ENCODE data around the gene AQP3.
A peak's percentile ranks its signal among the peaks of the same experiment; 100 is the strongest.
"Not testable (repeated sequence)": the region's sequence is repeated elsewhere in the genome, so short reads cannot be mapped to it uniquely, and the experiment has no call there.

The AQP3 gene

GRCh38 chr9:33407061-33407460 lies 40.3 kb downstream of the AQP3 start:
- no peak overlapping the region for H3K9ac ChIP-seq (ENCODE audit: insufficient read length, low read depth)
- H3K4me1 ChIP-seq (ENCODE audit: insufficient read depth, insufficient read length) = peaks cover 13% of the 10 kb centered on the region
- DNase-seq (ENCODE audit: low read depth, low spot score) = no peak
- H3K36me3 ChIP-seq (ENCODE audit: insufficient read depth, insufficient read length, low read length) = no peaks in the 10 kb centered on the region
- TF ChIP-seq SUZ12 (IDR thresholded peaks at IDR 0.05; ENCODE audit: extremely low read depth, insufficient read depth, insufficient read length) = no peak
- no peak for TF ChIP-seq ZNF274 (IDR thresholded peaks at IDR 0.05; ENCODE audit: low read depth, low read length)
- TF ChIP-seq YY1 (IDR thresholded peaks at IDR 0.05; ENCODE audit: insufficient read depth, insufficient read length) = no peak
- no peaks in the 10 kb centered on the region for H3K27me3 ChIP-seq (ENCODE audit: insufficient read depth, insufficient read length)
- H3K4me3 ChIP-seq (ENCODE audit: insufficient read length, low read depth) = no peak overlapping the region
- H3K9me3 ChIP-seq (ENCODE audit: insufficient read depth, low read length) = no peaks in the 10 kb centered on the region

- DNase-seq (ENCODE audit: low read depth, low spot score) = no peak
- H3K27me3 ChIP-seq (ENCODE audit: insufficient read depth, insufficient read length) = no peaks in the 10 kb centered on the region
- H3K36me3 ChIP-seq (ENCODE audit: insufficient read depth, insufficient read length, low read length) = no peaks in the 10 kb centered on the region
- H3K4me3 ChIP-seq (ENCODE audit: insufficient read length, low read depth) = no peak overlapping the region
- TF ChIP-seq SUZ12 (IDR thresholded peaks at IDR 0.05; ENCODE audit: extremely low read depth, insufficient read depth, insufficient read length) (no peak), ZNF274 (IDR thresholded peaks at IDR 0.05; ENCODE audit: low read depth, low read length) (no peak), YY1 (IDR thresholded peaks at IDR 0.05; ENCODE audit: insufficient read depth, insufficient read length) (no peak)
- H3K9me3 ChIP-seq (ENCODE audit: insufficient read depth, low read length) = no peaks in the 10 kb centered on the region
- peaks cover 14% of the 10 kb centered on the region for H3K4me1 ChIP-seq (ENCODE audit: insufficient read depth, insufficient read length)
- no peak overlapping the region for H3K9ac ChIP-seq (ENCODE audit: insufficient read length, low read depth)
These were observed 42.5 kb downstream of the AQP3 start for GRCh38 chr9:33404788-33405362.

- TF ChIP-seq YY1 (IDR thresholded peaks at IDR 0.05; ENCODE audit: insufficient read depth, insufficient read length) (no peak), ZNF274 (IDR thresholded peaks at IDR 0.05; ENCODE audit: low read depth, low read length) (no peak), SUZ12 (IDR thresholded peaks at IDR 0.05; ENCODE audit: extremely low read depth, insufficient read depth, insufficient read length) (no peak)
- no peaks in the 10 kb centered on the region for H3K36me3 ChIP-seq (ENCODE audit: insufficient read depth, insufficient read length, low read length)
- H3K9me3 ChIP-seq (ENCODE audit: insufficient read depth, low read length) = no peaks in the 10 kb centered on the region
- no peak overlapping the region for H3K4me3 ChIP-seq (ENCODE audit: insufficient read length, low read depth)
- H3K9ac ChIP-seq (ENCODE audit: insufficient read length, low read depth) = peak overlapping the region; percentile 26
- no peaks in the 10 kb centered on the region for H3K27me3 ChIP-seq (ENCODE audit: insufficient read depth, insufficient read length)
- H3K4me1 ChIP-seq (ENCODE audit: insufficient read depth, insufficient read length) = peaks cover 14% of the 10 kb centered on the region
- DNase-seq (ENCODE audit: low read depth, low spot score) = no peak
These were observed 43.2 kb downstream of the AQP3 start for GRCh38 chr9:33403941-33404787.

GRCh38 chr9:33402371-33402770 lies 45.0 kb downstream of the AQP3 start, which contains the start of gene AQP7:
AQP7 (minus strand) TSS chr9:33402568; CDS start chr9:33401262, 1,306 bp downstream.
- DNase-seq (ENCODE audit: low read depth, low spot score); H3K4me3 ChIP-seq (ENCODE audit: insufficient read length, low read depth); H3K27me3 ChIP-seq (ENCODE audit: insufficient read depth, insufficient read length); H3K36me3 ChIP-seq (ENCODE audit: insufficient read depth, insufficient read length, low read length); H3K9me3 ChIP-seq (ENCODE audit: insufficient read depth, low read length): not testable (repeated sequence)
- peak within 1 kb of the TSS; percentile 8 for H3K9ac ChIP-seq (ENCODE audit: insufficient read length, low read depth)
- H3K4me1 ChIP-seq (ENCODE audit: insufficient read depth, insufficient read length) = peaks cover 14% of the 10 kb centered on the region

- H3K4me1 ChIP-seq (ENCODE audit: insufficient read depth, insufficient read length) = peaks cover 14% of the 10 kb centered on the region
- H3K27me3 ChIP-seq (ENCODE audit: insufficient read depth, insufficient read length); H3K4me3 ChIP-seq (ENCODE audit: insufficient read length, low read depth); H3K9ac ChIP-seq (ENCODE audit: insufficient read length, low read depth); H3K9me3 ChIP-seq (ENCODE audit: insufficient read depth, low read length); DNase-seq (ENCODE audit: low read depth, low spot score); H3K36me3 ChIP-seq (ENCODE audit: insufficient read depth, insufficient read length, low read length): not testable (repeated sequence)
These were observed 45.6 kb downstream of the AQP3 start for GRCh38 chr9:33401809-33402208.

GRCh38 chr9:33399047-33399446 lies 48.3 kb downstream of the AQP3 start:
- H3K9me3 ChIP-seq (ENCODE audit: insufficient read depth, low read length); H3K4me3 ChIP-seq (ENCODE audit: insufficient read length, low read depth); H3K4me1 ChIP-seq (ENCODE audit: insufficient read depth, insufficient read length); H3K36me3 ChIP-seq (ENCODE audit: insufficient read depth, insufficient read length, low read length); DNase-seq (ENCODE audit: low read depth, low spot score); H3K9ac ChIP-seq (ENCODE audit: insufficient read length, low read depth); H3K27me3 ChIP-seq (ENCODE audit: insufficient read depth, insufficient read length): not testable (repeated sequence)

- not testable (repeated sequence) for H3K4me3 ChIP-seq (ENCODE audit: insufficient read length, low read depth); H3K9ac ChIP-seq (ENCODE audit: insufficient read length, low read depth); DNase-seq (ENCODE audit: low read depth, low spot score); H3K36me3 ChIP-seq (ENCODE audit: insufficient read depth, insufficient read length, low read length); H3K9me3 ChIP-seq (ENCODE audit: insufficient read depth, low read length); H3K4me1 ChIP-seq (ENCODE audit: insufficient read depth, insufficient read length)
- H3K27me3 ChIP-seq (ENCODE audit: insufficient read depth, insufficient read length) = peaks cover 12% of the 10 kb centered on the region
These were observed 49.6 kb downstream of the AQP3 start for GRCh38 chr9:33397801-33398200.

GRCh38 chr9:33395159-33395879 lies 52.1 kb downstream of the AQP3 start:
- H3K4me3 ChIP-seq (ENCODE audit: insufficient read length, low read depth); H3K9me3 ChIP-seq (ENCODE audit: insufficient read depth, low read length); H3K36me3 ChIP-seq (ENCODE audit: insufficient read depth, insufficient read length, low read length); H3K9ac ChIP-seq (ENCODE audit: insufficient read length, low read depth); H3K4me1 ChIP-seq (ENCODE audit: insufficient read depth, insufficient read length); DNase-seq (ENCODE audit: low read depth, low spot score): not testable (repeated sequence)
- peaks cover 12% of the 10 kb centered on the region for H3K27me3 ChIP-seq (ENCODE audit: insufficient read depth, insufficient read length)

GRCh38 chr9:33393986-33394385 lies 53.4 kb downstream of the AQP3 start:
- H3K4me3 ChIP-seq (ENCODE audit: insufficient read length, low read depth); H3K9ac ChIP-seq (ENCODE audit: insufficient read length, low read depth); H3K4me1 ChIP-seq (ENCODE audit: insufficient read depth, insufficient read length); H3K9me3 ChIP-seq (ENCODE audit: insufficient read depth, low read length); DNase-seq (ENCODE audit: low read depth, low spot score); H3K36me3 ChIP-seq (ENCODE audit: insufficient read depth, insufficient read length, low read length): not testable (repeated sequence)
- peaks cover 12% of the 10 kb centered on the region for H3K27me3 ChIP-seq (ENCODE audit: insufficient read depth, insufficient read length)

Measured in NT2/D1 (cell line).